PC-9 (cell line): ENCODE results near the gene LPCAT2. TPM values are rescaled to one million over a fixed set of nuclear protein-coding genes. Genes with fewer than 3 reads are reported as not detected.

Experiments used
- BruUV-seq: library from RNA; stranded (reverse); fragments of 400-500 nt; replicated peaks from 2 replicates; lab custom pipeline; 2021; lab: Mats Ljungman, UMichigan
- CTCF ChIA-PET: fragments of 300-600 bp; sonication (Branson Sonifier 250); formaldehyde crosslinking; loops from one replicate; lab custom pipeline; 2022; ENCODE audit warnings: antibody characterized with exemption; lab: Charles Lee
- POLR2A ChIA-PET: fragments of 300-600 bp; sonication (Branson Sonifier 250); formaldehyde crosslinking; loops from one replicate; lab custom pipeline; 2022; ENCODE audit warnings: antibody characterized with exemption; ENCODE audit not compliant: unreplicated experiment; lab: Charles Lee
- DNase-seq, 2 experiments: peaks; one replicate each; pipeline versions ENCODE4 v3.0.0 to v3.0.0-alpha.2; 2015 to 2022; ENCODE audit warnings: mixed read lengths in 1 of 2
- H2AFZ ChIP-seq: fragments of 200-600 bp; sonication (generic); 2 replicates; pipeline ENCODE4 v1.8.1; 2017; ENCODE audit warnings: antibody characterized with exemption
- H3F3A ChIP-seq: fragments of 200-600 bp; sonication (generic); 2 replicates; pipeline ENCODE4 v1.8.1; 2017; ENCODE audit warnings: antibody characterized with exemption, mild to moderate bottlenecking, low read depth; ENCODE audit not compliant: insufficient read depth
- H3K27ac ChIP-seq: fragments of 200-600 bp; sonication (generic); 2 replicates; pipeline ENCODE4 v1.6.1; 2016; ENCODE audit warnings: mixed run types
- H3K27me3 ChIP-seq: fragments of 200-600 bp; sonication (generic); 2 replicates; pipeline ENCODE4 v1.6.1; 2016; ENCODE audit warnings: low read depth, mixed run types; ENCODE audit not compliant: insufficient read depth
- H3K36me3 ChIP-seq: fragments of 200-600 bp; sonication (generic); 2 replicates; pipeline ENCODE4 v1.6.1; 2016; ENCODE audit warnings: low read depth, mixed run types
- H3K4me1 ChIP-seq: fragments of 200-600 bp; sonication (generic); replicated peaks from 2 replicates; pipeline ENCODE4 v1.6.1; 2016; ENCODE audit warnings: mixed run types; ENCODE audit not compliant: insufficient read depth
- H3K4me2 ChIP-seq: fragments of 200-600 bp; sonication (generic); 2 replicates; pipeline ENCODE4 v1.6.1; 2017; ENCODE audit warnings: mixed run types
- H3K4me3 ChIP-seq: fragments of 200-600 bp; sonication (generic); 2 replicates; pipeline ENCODE4 v1.6.1; 2016; ENCODE audit warnings: mixed run types
- H3K79me2 ChIP-seq: fragments of 200-600 bp; sonication (generic); 2 replicates; pipeline ENCODE4 v1.6.1; 2017; ENCODE audit warnings: low read depth, mixed run types
- H3K9me2 ChIP-seq: fragments of 200-600 bp; sonication (generic); 2 replicates; pipeline ENCODE4 v1.8.1; 2017; ENCODE audit warnings: mild to moderate bottlenecking; ENCODE audit not compliant: insufficient read depth
- H3K9me3 ChIP-seq: fragments of 200-600 bp; sonication (generic); 2 replicates; pipeline ENCODE4 v1.8.1; 2016; ENCODE audit warnings: low read depth; ENCODE audit not compliant: insufficient read depth
- H4K20me1 ChIP-seq: fragments of 200-600 bp; sonication (generic); 2 replicates; pipeline ENCODE4 v1.8.1; 2017; ENCODE audit not compliant: insufficient read depth
- CTCF ChIP-seq: fragments of 200-600 bp; sonication (generic); conservative IDR thresholded peaks from 2 replicates; pipeline ENCODE4 v1.6.1; 2017; ENCODE audit warnings: mixed run types, antibody characterized with exemption, mild to moderate bottlenecking, moderate library complexity
- EZH2 ChIP-seq: fragments of 200-600 bp; sonication (generic); IDR thresholded peaks from 2 replicates; pipeline ENCODE4 v1.8.0; 2017; ENCODE audit warnings: antibody characterized with exemption, low read depth
- intact Hi-C: fragments of 100-400 bp; cut with micrococcal nuclease; formaldehyde crosslinking; loops from one replicate; pipeline ENCODE4 v1.10.0; 2022; ENCODE audit not compliant: unreplicated experiment
- total RNA-seq: library from RNA; stranded (reverse); gene quantifications from 2 replicates; pipeline ENCODE4 v1.2.3, GENCODE V29; 2021

The LPCAT2 gene
- total RNA-seq, 1 experiment from 2014 or later = 87.7 TPM

- no peaks in the 10 kb centered on the region for H3K27me3 ChIP-seq
- no peak overlapping the region for H3K27ac ChIP-seq
- H4K20me1 ChIP-seq = no peaks in the 10 kb centered on the region
- DNase-seq = no peak
- H3K9me2 ChIP-seq = no peaks in the 10 kb centered on the region
- peaks cover 20% of the 10 kb centered on the region for H3K9me3 ChIP-seq
- no peak overlapping the region for H3K4me3 ChIP-seq
- TF ChIP-seq EZH2 (no peak), CTCF (no peak)
- no peak overlapping the region for H2AFZ ChIP-seq
- intact Hi-C loops = no loop called here
- H3K4me1 ChIP-seq = peaks cover 16% of the 10 kb centered on the region
- ChIA-PET CTCF (interaction anchor here (0.6 kb wide), 1 partner anchor 13 kb away, joined by 10 read pairs; no protein-coding TSS in a partner anchor), POLR2A (no interaction called here)
- peaks cover 29% of the 10 kb centered on the region for H3K36me3 ChIP-seq
- no TSS peak for BruUV-seq
- H3K4me2 ChIP-seq = no peak overlapping the region
- H3F3A ChIP-seq = no peaks in the 10 kb centered on the region; the same call in 1 of the 2 replicates
- peaks cover 50% of the 10 kb centered on the region for H3K79me2 ChIP-seq
Measured at GRCh38 chr16:55512941-55513340, 4.1 kb downstream of the LPCAT2 start.

- ChIA-PET POLR2A (no interaction called here), CTCF (interaction anchor here (0.6 kb wide), 1 partner anchor 14 kb away, joined by 10 read pairs; no protein-coding TSS in a partner anchor)
- H3K4me2 ChIP-seq = no peak overlapping the region
- H3K27me3 ChIP-seq = no peaks in the 10 kb centered on the region
- H3K4me3 ChIP-seq = no peak overlapping the region
- intact Hi-C loops = no loop called here
- no TSS peak for BruUV-seq
- H3K27ac ChIP-seq = no peak overlapping the region
- H3K79me2 ChIP-seq = peaks cover 50% of the 10 kb centered on the region
- TF ChIP-seq EZH2 = no peak
- 0 out of 2 replicates have a peak, but pooled peaks have one; percentile 14 for TF ChIP-seq CTCF
- no peak for DNase-seq
- H3K9me2 ChIP-seq = no peaks in the 10 kb centered on the region
- H4K20me1 ChIP-seq = no peaks in the 10 kb centered on the region
- no peak overlapping the region for H2AFZ ChIP-seq
- H3K4me1 ChIP-seq = peaks cover 16% of the 10 kb centered on the region
- H3F3A ChIP-seq = no peaks in the 10 kb centered on the region; the same call in 1 of the 2 replicates
- peaks cover 20% of the 10 kb centered on the region for H3K9me3 ChIP-seq
- H3K36me3 ChIP-seq = peaks cover 29% of the 10 kb centered on the region
Measured at GRCh38 chr16:55513616-55514015, 4.7 kb downstream of the LPCAT2 start.

- TF ChIP-seq EZH2 = no peak
- TF ChIP-seq CTCF = no peak
- H3K9me2 ChIP-seq = no peaks in the 10 kb centered on the region
- peaks cover 35% of the 10 kb centered on the region for H3K36me3 ChIP-seq
- intact Hi-C loops = no loop called here
- no peak overlapping the region for H3K27ac ChIP-seq
- no peaks in the 10 kb centered on the region; the same call in 1 of the 2 replicates for H3F3A ChIP-seq
- no peak overlapping the region for H2AFZ ChIP-seq
- no TSS peak for BruUV-seq
- DNase-seq = no peak
- H3K4me1 ChIP-seq = peaks cover 12% of the 10 kb centered on the region
- H3K79me2 ChIP-seq = peaks cover 39% of the 10 kb centered on the region
- H4K20me1 ChIP-seq = no peaks in the 10 kb centered on the region
- POLR2A ChIA-PET = no interaction called here
- CTCF ChIA-PET = interaction anchor here (0.7 kb wide), 1 partner anchor 12 kb away, joined by 3 read pairs; no protein-coding TSS in a partner anchor
- H3K4me2 ChIP-seq = no peak overlapping the region
- H3K9me3 ChIP-seq = peaks cover 20% of the 10 kb centered on the region
- H3K4me3 ChIP-seq = no peak overlapping the region
- no peaks in the 10 kb centered on the region for H3K27me3 ChIP-seq
Measured at GRCh38 chr16:55515111-55515510, 6.2 kb downstream of the LPCAT2 start.
